GM18861 (cell line): ENCODE measurements around the gene ABHD17A.

Experiments used
- ATAC-seq: cut with Tn5 transposase; IDR thresholded peaks from one replicate; pipeline ENCODE4 v1.9.1; 2021; ENCODE audit not compliant: unreplicated experiment

The ABHD17A gene

DNA sequence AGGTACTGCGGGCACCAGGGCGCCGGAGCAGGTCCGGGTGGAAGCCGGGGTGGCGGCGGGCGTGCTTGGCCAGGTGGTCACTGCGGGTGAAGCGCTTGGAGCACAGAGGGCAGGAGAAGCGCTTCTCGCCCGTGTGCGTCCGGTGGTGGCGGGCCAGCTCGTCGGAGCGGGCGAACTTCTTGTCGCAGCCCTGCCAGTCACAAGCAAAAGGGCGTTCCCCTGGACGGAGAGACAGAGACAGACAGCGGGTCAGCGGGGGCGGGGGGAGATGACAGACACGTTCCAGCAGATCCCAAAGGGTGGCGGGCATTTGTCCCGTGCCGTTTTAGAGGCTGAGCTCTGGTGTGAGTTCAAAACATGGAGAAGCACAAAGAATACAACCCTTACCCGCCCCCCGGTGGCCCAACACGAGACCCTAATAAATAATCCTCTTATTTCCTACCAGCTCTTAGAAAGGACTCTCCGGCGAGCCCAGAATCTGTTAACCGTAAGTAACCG, 30.7 kb downstream of the ABHD17A start:
- no peak for ATAC-seq

DNA sequence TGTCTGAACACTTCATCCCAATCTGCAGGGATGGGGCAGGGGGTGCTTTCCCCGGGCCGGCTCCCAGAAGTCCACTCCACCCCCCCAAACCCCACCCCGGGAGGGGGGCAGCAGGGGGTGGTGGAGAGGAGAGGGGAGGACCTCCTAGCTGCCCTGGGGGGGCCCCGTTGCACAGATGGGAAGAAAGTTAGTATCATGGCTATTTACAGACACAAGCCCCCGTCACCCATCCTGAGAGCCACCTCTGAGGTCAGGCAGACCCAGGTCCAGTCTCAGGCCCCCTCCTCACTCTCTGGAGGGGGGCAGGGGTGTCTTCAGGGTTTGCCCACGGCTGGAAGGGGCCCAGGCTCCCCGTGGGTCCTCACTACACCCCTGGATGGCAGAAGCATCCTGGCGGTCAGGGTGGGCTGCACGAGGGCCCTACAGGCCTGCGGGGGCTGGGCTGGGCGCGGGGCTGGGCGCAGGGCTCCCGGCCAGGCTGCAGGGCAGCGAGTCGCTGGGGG, 31.2 kb downstream of the ABHD17A start:
- no peak for ATAC-seq

DNA sequence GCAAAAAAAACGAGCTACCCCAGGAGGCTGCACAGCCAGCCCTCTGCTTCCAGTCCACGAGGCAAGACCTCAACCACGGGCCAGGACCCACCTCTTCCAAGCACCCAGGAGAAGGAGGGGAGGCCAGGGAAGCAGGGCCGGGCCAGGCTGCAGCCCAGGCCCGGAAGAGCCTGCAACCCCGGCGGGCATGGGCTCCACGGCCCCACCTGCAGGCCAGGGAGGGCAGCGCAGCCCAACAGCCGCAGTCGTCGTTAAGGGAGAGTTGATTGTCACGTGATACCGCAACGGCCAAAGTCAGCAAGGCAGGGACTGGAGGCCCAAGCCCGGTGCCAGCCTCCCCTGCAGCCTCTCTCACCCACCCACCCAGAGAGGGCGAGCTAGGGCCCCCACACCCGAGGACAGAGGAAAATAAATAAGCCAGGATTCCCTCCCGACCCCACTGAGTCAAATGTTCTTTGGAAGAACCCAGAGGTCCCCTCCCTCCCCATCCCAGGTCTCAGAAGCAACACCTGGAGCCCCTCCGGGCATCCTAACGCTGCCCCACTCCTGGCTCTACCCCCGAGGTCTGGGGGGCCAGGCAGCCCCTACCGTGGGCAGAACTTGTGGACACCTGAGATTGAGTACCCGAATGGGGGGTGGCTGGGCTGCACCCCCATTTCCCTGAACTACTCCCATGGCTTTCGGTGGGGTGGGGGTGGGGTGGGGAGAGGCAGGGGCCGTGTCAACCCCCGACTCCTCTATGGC, 31.8 kb downstream of the ABHD17A start:
- no peak for ATAC-seq

DNA sequence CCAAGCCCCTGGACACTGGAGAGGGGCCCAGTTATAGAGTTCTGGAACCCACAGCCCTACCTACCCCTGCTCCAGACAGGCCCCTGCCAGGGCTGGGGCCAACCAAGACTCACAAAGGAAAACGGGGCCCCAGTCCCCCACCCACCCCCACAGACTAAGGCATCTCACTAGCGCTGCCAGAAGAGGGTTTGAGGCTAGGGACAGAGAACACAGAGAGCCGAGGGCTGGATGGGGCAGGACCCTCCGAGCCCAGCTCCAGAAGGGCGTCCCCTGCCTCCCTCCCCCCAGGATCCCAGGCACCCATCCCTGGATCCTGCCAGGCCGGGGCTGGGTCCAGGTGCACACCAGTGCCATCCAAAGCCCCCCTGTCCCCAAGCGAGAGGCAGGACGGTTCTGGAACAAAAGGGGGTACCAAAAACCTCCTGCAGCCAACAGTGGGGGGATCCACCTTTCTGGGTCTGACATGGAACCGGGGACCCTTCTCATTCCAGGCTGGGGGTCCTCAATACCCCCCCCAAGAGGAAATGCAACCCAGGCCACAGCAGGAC, 32.6 kb downstream of the ABHD17A start:
- ATAC-seq = no peak

DNA sequence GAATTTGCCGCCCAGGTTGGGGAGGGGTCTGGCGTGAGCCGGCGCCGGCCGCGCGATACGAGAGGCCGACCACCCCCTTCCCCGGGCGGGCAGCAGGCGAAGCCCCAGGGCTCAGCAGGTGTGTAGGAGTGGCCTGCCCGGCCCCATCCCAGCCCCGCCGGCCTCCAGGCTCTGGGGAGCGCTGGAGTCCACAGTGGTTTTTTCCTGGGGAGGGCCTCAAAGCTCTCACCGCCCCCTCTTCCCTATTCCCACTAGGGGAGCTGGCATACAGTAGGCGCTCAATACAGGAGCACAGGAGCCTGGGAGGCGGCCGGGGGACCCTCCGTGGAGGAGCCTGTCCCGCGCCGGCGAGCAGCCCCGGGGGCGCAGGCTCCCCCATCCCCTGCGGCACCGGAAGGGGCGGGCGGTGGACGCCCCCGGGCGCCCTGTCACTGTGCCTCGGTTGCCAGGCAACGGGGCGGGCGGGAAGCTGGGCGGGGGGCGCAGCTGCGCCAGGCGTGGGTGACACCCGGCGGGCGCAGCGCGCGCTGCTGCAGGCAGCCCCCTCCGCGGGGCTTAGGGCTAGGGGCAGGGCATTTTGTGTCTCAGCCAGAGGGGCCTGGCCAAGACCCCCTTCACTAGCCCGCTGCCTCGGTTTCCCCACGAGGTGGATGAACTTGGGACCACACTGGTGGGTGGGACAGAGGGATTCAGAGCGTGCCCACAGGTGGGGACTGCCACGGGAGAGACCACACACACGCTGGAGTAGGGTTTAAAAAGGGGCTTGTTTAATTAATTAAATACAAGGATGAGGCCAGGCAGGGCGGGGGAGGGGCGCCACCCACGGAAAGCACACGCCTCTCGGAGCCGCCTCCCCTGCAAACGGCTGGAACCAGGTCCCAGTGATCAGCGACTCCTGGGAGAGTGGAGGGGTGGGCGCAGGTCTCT, 33.4 kb downstream of the ABHD17A start:
- no peak for ATAC-seq

DNA sequence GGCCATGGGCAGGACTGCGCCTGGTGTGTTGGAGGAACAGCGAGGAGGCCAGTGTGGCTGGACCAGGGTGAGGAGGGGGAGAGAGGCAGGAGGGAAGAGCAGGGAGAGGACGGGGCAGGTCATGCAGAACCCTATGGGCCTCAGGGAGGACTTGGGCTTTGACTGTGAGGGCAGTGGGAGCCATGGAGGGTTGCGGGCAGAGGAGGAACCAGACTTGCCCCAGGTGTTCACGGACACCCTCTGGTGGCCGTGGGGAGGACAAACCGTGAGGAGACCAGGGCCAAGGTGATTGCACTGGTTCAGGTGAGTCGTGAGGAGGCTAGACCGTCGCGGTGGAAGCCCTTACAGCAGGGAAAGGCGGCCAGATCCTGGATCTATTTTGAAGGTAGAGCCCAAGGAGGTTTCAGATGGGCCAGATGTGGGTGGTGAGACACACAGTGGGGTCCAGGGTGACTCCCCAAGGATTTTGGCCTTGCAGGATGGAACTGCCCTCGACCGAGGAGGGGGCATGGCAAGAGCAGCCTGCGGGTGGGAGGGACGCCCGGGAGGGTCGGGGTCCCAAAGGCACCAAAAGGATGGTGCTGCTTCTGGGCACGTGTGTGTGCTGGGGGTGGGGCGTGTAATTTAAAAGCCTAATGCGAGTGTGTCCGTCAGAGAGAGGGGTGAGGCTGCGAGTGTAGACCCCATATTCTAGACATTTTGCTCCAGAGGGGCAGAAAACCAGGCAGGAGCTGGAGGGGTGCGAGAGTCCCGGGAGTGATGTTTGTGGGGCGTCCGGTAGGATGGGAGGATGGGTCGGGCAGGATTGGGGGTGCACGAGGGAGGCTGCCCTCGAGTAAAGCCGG, 34.3 kb downstream of the ABHD17A start:
- no peak for ATAC-seq

DNA sequence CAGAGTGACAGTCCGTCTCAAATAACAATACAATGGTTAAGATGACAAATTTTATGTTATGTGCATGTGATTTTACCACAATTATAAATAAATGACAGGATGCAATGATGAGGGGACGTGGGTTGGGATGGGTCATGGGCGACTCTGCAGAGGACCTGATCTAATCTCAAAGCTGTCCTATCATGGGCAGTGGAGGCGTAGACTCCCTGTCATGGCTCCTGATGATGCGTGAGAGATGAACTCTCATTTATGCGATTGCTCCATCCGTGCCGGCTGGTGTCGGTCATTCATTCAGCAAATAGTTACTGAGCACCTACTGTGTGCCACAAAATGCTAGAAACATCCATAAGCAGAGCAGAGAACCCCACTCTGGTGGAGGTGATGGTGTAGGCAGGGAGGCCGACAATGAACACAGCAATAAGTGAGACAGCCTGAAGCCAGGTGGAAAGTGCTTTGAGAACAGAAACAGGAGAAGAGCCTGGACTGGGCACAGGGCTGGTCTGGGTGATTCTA, 35.4 kb downstream of the ABHD17A start:
- no peak for ATAC-seq

DNA sequence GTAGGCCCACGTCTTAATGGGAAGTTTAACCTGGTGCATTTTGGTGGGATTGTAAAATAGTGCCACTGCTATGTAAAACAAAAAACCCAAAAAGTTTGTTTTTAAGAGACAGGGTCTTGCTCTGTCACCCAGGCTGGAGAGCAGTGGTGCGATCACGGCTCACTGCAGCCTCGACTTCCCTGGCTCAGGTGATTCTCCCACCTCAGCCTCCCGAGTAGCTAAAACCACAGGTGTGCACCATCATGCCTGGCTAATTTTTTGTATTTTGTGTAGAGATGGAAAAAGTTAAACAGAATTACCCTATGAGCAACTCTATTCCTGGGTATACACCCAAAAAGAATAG, 36.2 kb downstream of the ABHD17A start:
- no peak for ATAC-seq

DNA sequence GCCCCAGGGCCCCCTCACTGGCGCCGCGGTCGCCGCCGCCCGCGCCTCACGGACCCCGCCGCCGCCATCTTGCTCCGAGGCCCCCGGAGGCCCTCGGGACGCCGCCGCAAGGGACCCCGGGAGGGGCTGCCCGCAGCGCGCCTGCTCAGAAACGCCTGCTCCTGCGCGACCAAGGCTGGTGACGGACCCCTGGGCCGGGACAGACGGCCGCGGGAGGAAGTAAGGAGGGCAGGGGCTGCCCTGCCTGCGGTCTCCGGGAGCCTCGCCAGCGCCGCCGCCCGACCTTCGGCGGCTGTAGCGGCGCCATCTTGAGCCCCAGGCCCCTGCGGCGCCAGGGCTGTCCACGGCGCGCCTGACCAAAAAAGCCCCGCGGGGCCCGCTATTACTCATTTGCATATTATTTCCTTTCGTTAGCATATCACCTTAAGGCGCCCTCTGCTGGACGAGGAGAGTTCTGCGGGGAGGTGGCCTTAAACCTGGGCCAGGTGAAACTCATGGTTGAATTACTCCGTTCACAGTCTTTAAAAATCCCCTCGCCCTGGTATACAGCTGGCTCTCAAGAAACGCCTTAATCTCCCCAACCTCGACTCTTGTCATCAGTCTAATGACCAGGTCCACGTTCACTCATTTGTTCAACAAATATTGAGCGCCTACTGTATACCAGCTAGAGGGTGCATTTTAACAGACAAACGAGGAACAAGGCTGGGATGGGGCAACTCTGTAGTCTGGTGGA, 36.7 kb downstream of the ABHD17A start, which contains the start of gene REXO1:
TSS of gene REXO1 (minus strand) at position 85 of the 733 bp plus-strand sequence. CDS start 125 bp downstream, outside the sequence.
- ATAC-seq = peak; percentile 67

DNA sequence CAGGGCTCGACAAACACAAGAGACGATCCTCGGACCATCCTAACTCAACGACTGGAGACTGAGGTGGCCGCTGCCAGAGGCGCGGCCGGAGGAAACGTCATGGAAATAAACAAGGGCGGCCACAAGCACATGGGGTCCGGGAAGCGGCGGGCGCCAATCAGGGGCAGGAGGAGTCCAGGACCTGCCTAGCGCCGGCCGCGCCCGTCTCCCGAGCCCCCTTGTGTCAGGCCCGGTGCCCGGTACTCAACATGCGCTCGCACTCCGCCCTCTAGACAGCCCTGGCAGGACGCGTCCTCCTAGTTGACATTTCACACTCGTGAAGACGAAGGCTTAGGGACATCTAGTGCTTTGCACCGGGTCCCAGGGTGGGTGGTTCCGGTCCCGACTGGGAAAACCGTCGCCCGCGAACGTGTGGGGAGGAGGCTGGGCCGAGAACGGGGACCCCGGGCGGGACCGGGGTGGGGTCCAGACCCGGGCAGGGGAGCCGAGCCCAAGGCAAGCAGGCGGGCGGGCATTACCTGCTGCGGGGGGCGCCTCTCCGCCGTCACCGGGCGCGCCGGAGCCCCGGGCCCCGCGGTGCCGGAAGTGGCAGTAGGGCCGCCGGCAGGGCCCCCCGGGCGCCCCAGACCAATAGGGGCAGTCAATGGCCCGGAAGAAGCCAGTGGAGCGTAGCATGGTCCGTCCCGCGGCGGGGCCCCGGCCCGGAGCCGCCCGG, 37.5 kb downstream of the ABHD17A start:
- peak; percentile 17 for ATAC-seq

DNA sequence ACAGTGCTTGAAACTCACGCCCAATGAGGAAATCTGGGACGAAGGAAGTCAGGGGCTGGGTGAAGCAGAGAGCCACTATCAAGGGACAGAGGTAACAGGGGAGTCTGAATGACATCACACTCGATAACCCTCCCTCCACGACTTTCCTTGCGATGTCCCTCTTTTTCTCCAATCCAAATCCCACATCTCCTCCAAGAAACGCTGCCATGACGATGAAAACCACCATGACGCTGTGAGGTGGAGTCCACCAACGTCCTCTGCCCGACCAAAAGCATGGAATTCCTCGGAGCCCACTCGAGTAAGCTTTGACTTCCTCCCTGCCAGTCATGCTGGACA, 38.0 kb downstream of the ABHD17A start:
- no peak for ATAC-seq

DNA sequence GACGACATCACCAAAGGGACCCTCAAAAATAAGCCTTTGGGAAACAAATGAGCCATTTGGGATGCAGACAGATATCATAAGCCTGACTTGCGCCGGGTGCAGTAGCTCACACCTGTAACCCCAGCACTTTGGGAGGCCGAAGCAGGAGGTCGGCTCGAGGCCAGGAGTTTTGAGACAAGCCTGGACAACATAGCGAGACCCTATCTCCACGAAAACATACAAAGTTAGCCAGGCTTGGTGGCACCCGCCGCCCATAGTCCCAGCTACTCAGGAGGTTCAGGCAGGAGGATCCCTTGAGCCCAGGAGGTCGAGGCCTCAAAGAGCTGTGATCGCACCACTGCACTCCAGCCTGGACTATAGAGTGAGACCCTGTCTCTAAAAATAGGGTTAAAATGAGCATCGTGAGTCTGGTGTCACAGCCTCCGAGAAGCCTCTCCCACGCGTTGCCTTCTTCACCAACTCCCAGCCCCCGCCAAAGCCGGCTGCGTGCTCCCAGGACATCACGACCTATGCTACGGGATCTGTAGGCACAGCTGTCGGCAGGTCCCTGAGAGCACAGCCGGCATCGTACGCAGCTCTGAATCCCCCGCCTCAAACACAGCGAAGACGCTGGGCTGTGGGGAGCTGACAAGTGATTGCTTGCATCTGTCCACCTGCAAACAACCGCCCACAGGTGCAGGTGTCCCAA, 38.6 kb downstream of the ABHD17A start:
- no peak for ATAC-seq

DNA sequence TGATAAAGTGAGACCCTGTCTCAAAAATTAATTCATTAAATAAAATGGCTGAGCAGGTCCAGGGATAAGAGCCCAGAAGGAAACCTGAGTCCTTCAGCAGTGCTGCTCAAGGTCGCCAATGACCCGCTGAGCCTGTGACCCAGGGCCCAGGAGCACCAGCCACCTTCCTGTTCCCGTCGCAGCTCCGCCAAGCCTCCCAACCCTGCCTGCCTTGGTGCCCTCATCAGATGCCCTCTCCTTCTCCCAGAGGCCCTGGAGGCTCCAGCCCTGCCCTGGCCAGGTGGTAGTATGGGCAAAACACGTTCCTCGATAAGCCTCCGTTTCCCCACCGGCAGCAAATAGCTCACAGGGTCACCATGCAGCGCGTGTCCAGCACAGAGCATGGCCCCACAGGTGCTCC, 39.7 kb downstream of the ABHD17A start:
- no peak for ATAC-seq

DNA sequence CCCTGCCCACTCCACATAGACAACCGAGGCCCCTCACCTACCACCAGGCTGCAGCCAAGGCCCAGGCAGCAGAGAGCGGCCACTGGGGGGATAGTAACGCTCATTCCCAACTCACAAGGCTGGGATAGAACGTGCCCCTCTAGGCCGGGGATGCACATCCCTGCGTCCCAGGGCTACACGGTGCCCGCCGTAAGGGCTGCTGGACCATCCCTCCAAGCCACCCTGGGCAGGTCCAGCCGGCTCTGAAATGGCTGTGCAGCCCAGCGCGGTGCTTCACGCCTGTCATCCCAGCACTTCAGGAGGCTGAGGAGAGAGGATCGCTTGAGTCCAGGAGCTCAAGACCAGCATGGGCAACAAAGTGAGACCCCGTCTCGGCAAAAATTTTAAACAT, 40.2 kb downstream of the ABHD17A start:
- ATAC-seq = no peak

DNA sequence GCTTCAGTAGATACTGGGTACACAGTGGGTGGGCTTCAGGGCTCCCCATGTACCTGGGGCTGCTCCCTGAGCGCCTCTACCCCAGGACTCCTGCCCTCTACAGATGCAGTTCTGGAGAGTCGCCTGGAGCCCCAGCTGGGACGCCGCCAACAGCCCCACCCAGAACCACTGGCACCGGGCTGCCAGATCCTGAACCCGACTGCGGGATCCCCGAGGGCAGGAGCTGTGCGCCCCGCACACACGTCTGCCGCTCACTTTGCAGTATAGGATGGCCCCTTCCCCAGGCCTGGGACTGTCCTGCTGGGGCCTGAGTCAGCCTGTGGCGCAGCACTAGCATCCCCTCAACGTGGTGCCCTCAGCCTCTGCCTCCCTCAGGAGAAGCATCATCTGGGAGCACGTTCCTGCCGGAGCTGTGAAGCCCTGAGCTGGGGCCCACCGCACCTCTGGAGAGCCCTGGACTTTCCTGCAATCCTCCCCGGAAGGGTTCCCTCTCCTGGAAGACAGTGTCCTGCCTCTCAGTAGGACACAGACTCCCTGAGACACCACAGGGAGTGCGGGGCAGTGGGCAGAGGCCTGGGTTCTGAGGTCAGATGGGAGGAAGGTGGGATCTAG, 40.7 kb downstream of the ABHD17A start:
- no peak for ATAC-seq

DNA sequence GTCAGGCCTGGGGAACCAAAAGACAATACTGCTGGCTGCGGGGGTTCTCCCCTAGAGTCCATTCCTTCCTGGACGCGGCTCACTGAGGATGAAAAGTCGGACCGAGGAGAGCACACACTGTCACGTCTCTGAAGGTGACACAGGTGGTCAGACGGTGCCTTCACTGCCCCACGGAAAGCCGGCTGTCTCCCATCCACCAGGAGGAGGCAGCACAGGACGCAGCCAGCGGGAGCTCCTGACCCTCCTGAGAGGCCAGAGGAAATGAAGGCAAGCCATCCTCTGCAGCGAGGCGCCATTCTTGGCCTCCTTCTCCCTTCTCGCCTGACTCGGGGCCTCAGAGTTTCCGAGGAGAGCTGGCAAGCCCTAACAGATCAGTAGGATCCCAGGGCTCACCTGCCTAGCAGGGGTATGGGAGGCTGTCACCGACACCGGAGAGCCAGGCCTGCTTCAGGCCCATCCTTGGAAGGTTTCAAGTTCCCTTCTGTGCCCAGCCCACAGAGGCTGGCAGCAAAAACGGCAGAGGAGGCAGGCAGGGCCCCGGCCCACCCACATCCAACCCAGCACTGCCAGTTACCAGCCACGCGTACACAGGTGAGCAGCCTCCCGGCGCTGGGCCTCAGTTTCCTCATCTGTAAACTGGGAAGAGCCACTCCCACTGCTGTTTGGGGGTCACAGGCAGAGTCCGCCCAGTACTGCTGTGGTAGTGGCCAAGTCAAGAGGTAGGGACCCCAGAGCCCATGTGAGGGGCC, 41.5 kb downstream of the ABHD17A start:
- ATAC-seq = no peak

DNA sequence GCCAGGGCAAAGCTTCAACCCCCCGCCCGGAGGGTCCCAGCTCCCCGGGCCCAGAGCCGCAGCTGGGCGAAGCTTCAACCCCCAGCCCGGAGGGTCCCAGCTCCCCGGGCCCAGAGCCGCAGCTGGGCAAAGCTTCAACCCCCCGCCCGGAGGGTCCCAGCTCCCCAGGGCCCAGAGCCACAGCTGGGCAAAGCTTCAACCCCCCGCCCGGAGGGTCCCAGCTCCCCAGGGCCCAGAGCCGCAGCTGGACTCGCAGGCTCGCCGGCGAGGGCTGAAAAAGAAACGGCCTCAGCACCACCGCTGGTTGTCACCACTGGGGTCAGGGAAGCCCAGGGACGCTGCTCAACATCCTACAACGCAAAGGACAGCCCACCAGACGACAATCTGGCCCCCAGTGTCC, 42.2 kb downstream of the ABHD17A start:
- no peak for ATAC-seq
